Right renal cortex interstitium (tissue), 3 donors: ENCODE measurements around the gene PDE7B. TPM values are rescaled to one million over a fixed set of nuclear protein-coding genes. Genes with fewer than 3 reads are reported as not detected.
A peak's percentile ranks its signal among the peaks of the same experiment; 100 is the strongest.
"Not testable (repeated sequence)": the region's sequence is repeated elsewhere in the genome, so short reads cannot be mapped to it uniquely, and the experiment has no call there.

Source experiments
- DNase-seq, 3 donors: peaks; one replicate each; pipeline ENCODE4 v3.0.0-alpha.2; 2013; ENCODE audit warnings: low read depth in 3 of 3, low spot score in 2 of 3
- polyA plus RNA-seq, 3 donors: library from polyadenylated mRNA; unstranded; fragments of 120-200 nt; gene quantifications; one replicate each; pipeline ENCODE4 v1.2.1, GENCODE V29; 2013; ENCODE audit not compliant: insufficient read length in 3 of 3

PDE7B gene
- polyA plus RNA-seq, 3 donors, result 8.3 to 9.2 (median 8.7) TPM

GRCh38 chr6:136134751-136135150 is 283.2 kb downstream of the PDE7B start:
- no peak for DNase-seq

GRCh38 chr6:136136274-136136673 is 284.8 kb downstream of the PDE7B start:
- DNase-seq, result no peak

GRCh38 chr6:136137008-136137692 is 285.6 kb downstream of the PDE7B start:
- DNase-seq, result no peak

GRCh38 chr6:136137739-136138402 is 286.4 kb downstream of the PDE7B start:
- no peak for DNase-seq

GRCh38 chr6:136139111-136139510 is 287.6 kb downstream of the PDE7B start:
- DNase-seq, result not testable (repeated sequence)

- DNase-seq, result no peak
These were observed 292.9 kb downstream of the PDE7B start for GRCh38 chr6:136144251-136145023.

GRCh38 chr6:136146130-136146529 is 294.6 kb downstream of the PDE7B start:
- DNase-seq, result no peak

GRCh38 chr6:136147342-136147741 is 295.8 kb downstream of the PDE7B start:
- no peak for DNase-seq

GRCh38 chr6:136148051-136148450 is 296.6 kb downstream of the PDE7B start:
- DNase-seq, result no peak

GRCh38 chr6:136148523-136148922 is 297.0 kb downstream of the PDE7B start:
- no peak for DNase-seq

GRCh38 chr6:136149311-136149710 is 297.8 kb downstream of the PDE7B start:
- no peak for DNase-seq

GRCh38 chr6:136150961-136151360 is 299.5 kb downstream of the PDE7B start:
- no peak for DNase-seq

- no peak for DNase-seq
These were observed 302.3 kb downstream of the PDE7B start for GRCh38 chr6:136153707-136154375.

GRCh38 chr6:136155191-136155590 is 303.7 kb downstream of the PDE7B start:
- no peak for DNase-seq

GRCh38 chr6:136157743-136158142 is 306.2 kb downstream of the PDE7B start:
- DNase-seq, result no peak

- no peak for DNase-seq
These were observed 306.9 kb downstream of the PDE7B start for GRCh38 chr6:136158387-136158821.

- DNase-seq, result peak in 1 of 3 donors; percentile 21
These were observed 307.5 kb downstream of the PDE7B start for GRCh38 chr6:136158971-136159370.

GRCh38 chr6:136160250-136160649 is 308.7 kb downstream of the PDE7B start:
- no peak for DNase-seq

GRCh38 chr6:136161950-136162349 is 310.4 kb downstream of the PDE7B start:
- no peak for DNase-seq

GRCh38 chr6:136163260-136163659 is 311.8 kb downstream of the PDE7B start:
- no peak for DNase-seq

GRCh38 chr6:136166815-136167214 is 315.3 kb downstream of the PDE7B start:
- no peak for DNase-seq
